Panc1 (cell line): ENCODE data around the gene CPLX3.

Experiments
- CTCF ChIP-seq: fragments of 450-650 bp; IDR thresholded peaks from 2 replicates; pipeline ENCODE4 v1.5.1; 2017; ENCODE audit warnings: mild to moderate bottlenecking
- SIN3A ChIP-seq: IDR thresholded peaks from 2 replicates; pipeline ENCODE4 v1.6.1; 2012; ENCODE audit warnings: low read depth, mild to moderate bottlenecking, low read length, moderate library complexity, borderline replicate concordance; ENCODE audit not compliant: insufficient read depth
- TCF7L2 ChIP-seq: IDR thresholded peaks from 2 replicates; pipeline ENCODE4 v1.6.1; 2011; ENCODE audit warnings: mild to moderate bottlenecking, low read depth, low read length, inconsistent platforms

GRCh38 chr15:74783808-74784175, 42.6 kb upstream of the CPLX3 start:
- TF ChIP-seq SIN3A (no peak), TCF7L2 (no peak), CTCF (no peak)
